GM19023 (cell line): ENCODE results near the gene PALB2.
"Not testable (repeated sequence)": the region's sequence is repeated elsewhere in the genome, so short reads cannot be mapped to it uniquely, and the experiment has no call there.

Experiments
- ATAC-seq: cut with Tn5 transposase; IDR thresholded peaks from one replicate; pipeline ENCODE4 v1.9.1; 2021; ENCODE audit warnings: mild to moderate bottlenecking, moderate library complexity; ENCODE audit not compliant: unreplicated experiment

PALB2 gene

DNA sequence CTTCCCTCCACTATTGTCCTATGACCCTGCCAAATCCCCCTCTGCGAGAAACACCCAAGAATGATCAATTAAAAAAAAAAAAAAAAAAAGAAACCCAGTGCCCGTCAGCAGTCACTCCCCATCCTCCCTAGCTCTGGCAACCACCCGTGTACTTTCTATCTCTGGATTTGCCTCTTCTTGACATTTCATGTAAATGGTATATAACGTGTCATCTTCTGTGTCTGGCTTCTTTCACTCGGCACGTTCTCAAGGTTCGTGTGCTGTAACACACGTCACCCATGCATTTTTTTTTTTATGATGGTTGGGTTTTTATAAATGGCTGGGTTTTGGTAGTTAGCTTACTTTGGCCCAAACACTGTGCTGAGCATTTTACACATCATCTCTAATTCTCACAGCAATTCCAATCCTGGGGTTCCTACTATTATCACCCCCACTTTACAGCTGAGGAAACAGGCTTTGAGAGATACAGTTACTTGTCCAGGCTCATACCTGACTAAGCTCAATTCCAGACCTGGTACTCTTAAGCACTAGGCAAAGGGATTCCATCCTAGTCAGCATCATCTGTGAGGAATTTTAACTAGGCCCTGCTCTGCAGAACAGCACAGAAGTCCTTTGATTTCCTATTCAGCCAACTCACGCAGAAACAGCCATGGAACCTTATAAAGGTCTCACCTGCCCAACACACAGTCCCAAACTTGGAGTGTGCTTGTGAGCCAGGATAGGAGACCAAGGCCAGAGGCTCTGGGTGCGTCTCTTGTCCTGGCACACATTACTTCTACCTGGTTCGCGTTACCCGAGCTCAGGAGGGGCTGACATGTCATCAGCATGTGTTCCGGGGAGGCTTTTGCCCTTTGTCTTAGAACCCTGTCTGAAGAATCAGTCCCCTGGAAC is 56.7 kb downstream of the PALB2 start:
- no peak for ATAC-seq

DNA sequence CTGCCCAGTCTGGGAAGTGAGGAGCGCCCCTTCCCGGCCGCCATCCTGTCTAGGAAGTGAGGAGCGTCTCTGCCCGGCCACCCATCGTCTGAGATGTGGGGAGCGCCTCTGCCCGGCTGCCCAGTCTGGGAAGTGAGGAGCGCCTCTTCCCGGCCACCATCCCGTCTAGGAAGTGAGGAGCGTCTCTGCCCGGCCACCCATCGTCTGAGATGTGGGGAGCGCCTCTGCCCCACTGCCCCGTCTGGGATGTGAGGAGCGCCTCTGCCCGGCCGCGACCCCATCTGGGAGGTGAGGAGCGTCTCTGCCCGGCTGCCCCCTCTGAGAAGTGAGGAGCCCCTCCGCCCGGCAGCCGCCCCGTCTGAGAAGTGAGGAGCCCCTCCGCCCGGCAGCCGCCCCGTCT is 57.8 kb downstream of the PALB2 start:
- not testable (repeated sequence) for ATAC-seq

DNA sequence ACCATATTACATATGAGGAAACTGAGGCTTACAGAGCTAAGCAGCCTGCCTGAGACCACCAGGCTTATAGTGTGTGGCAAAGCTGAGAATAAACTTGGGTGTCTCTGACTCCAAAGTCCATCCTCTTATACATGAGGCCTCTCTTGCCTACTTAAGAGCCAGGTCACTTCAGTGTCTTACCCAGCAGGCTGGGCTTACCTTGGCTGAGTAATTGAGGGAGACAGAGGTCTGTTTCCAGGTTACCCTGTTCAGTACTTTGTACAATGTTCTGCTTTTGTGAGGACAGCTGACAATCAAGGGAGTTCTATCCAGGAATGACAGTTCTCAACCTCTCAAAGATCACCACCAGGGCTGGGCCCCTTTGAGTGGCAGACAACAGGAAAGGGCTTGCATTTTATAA is 59.3 kb downstream of the PALB2 start:
- ATAC-seq: no peak

DNA sequence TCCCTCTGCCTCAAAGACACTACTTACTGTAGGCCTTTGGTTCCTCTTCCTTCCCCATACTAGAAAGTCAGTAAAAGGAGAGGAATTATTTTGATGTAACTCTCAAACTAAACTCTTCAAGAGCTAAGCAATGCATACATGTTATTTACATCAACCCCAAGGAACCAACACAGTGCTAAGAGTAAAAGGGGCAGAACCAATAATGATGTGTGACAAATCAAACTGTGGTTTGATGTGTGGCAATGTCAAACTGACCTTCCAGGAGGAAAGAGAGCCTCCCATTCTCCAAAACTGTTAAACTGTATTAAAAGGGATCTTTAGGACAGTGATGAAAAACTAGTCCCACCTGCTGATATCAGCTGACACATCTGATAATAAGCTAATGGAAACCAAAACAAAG is 60.7 kb downstream of the PALB2 start:
- no peak for ATAC-seq

DNA sequence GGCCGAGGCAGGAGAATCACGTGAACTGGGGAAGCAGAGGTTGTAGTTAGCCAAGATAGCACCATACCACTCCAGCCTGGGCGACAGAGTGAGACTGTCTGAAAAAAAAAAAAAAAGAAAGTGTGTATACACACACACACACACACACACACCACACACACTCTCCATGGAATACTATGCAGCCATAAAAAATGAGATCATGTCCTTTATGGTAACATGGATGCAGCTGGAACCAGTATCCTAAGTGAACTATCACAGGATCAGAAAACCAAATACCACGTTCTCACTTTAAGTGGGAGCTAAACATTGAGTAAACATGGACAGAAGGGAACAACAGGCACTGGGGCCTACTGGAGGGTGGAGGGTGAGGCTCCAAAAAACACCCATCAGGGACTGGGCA is 61.7 kb downstream of the PALB2 start:
- no peak for ATAC-seq

DNA sequence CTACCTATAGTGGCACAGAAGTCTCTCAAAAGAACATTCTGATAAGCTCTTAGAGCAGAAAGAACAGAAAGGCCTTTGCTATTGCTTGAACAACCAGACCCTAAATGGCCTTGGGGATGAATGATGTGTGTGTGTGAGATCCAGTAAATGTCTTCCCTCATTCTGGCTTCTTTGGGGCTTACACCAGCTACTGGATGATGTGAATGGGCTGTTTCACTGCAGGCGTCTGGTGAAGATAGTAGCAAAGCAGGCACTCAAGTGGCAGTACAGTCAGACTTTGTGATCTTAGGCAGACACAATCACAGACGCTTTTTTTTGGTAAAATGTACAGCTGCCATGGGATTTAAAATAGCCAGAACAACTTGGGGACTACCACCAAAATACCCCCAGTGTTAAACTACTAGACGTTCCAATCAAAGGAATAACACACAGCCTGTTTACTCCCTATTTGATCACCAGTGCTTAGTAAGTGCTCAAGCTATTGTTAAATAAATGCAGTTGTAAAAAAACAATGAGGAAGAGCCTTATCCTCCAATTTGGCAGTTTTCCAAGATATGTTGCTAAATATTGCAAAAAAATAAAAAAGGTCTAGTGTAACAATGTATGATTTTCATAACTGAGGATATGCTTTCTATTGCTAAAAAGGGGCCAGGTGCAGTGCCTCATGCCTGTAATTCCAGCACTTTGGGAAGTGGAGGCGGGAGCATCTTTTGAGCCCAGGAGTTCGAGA is 62.8 kb downstream of the PALB2 start:
- no peak for ATAC-seq

DNA sequence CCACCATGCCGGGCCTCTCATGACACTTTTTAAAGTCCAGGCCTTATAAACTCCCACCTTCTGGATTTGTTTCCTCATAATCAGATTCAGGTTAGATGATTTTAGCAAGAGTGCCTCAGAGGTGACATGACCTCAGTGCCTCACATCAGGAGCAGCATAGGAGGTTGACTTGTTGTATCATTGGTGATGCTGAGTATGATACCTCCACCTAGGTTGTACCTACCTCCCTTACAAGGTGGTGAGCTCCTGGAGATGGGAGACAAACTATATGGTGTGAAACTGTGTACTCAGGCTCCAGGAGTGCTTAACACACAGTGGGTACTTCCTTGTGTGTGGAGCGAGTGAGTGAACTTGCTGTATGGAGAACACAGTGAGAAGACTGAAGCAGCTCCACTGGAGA is 63.6 kb downstream of the PALB2 start:
- ATAC-seq: no peak

DNA sequence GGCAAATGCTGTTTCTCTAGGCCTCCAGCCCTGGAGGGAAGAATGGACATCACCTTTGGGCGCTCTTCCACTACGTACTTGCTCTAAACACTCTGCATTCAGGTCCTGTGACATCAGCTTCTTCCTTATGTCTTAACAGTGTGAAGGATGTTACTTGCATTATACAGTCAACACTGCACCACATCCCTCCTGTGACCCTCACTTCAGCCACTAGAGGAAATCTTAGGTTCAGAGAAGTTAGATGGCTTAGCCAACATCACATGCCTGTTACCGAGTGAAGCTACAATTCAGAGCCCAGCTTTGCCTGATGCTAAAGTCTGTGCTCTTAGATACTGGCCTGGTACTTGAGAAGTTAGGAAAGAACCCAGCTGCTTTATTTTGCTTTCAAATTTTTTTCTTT is 65.3 kb downstream of the PALB2 start:
- no peak for ATAC-seq

DNA sequence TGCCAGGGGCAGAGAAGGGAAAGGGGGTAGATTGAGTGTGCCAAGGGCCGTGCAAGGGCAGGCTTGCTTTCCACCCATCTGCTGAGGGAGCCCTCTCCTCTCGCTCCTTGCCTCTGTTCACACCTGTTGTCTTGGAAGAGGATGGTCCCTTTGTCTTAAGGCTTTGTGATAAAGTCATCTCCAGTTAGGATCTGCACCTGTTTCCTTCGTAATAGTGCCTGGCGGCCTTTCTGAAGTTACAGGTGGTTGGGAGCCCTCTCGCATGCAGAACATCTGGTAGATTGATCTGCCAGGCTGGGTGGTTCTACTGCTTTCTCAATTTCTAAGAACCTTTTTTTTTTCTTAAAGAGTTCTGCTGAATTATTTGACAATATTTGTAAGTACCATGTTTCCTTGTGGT is 67.3 kb downstream of the PALB2 start:
- no peak for ATAC-seq

DNA sequence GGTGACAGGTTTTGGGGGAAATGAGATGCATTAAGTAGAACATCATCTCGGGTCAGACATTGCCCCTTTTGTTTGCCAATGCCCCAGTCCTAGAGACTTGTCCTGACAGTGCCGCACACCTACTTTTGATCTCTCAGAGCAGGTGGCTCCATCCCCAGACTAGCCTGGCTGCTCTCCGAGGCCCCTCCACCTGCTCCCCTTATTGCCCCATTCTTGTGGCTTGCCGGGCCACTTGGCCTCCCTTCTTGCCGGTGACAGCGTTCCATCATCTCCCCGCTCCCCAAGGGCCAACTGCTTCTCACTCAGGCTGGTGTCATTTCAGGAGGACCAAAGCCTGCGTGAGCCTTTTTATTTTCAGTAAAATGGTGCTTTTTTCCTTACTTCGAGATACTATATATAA is 68.7 kb downstream of the PALB2 start:
- ATAC-seq: no peak

DNA sequence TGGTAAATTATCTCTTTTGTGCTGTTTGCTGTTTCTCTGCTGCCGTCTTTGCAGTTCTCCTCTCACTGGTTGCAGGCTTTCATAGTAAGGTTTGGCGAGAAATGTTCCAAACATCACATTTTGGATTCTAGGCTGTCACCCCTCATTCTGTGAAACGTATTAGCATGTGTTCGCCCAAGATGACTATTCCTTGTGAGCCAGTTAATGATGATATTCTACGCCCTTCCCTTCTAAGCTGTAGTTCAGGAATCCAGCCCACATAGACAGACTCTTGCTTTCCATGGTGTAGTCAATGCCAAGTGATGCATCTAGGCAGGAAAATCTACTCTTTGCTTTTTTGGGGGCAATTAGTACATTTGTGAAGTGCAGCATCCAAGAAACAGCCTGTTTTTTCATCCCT is 69.2 kb downstream of the PALB2 start:
- ATAC-seq: no peak

DNA sequence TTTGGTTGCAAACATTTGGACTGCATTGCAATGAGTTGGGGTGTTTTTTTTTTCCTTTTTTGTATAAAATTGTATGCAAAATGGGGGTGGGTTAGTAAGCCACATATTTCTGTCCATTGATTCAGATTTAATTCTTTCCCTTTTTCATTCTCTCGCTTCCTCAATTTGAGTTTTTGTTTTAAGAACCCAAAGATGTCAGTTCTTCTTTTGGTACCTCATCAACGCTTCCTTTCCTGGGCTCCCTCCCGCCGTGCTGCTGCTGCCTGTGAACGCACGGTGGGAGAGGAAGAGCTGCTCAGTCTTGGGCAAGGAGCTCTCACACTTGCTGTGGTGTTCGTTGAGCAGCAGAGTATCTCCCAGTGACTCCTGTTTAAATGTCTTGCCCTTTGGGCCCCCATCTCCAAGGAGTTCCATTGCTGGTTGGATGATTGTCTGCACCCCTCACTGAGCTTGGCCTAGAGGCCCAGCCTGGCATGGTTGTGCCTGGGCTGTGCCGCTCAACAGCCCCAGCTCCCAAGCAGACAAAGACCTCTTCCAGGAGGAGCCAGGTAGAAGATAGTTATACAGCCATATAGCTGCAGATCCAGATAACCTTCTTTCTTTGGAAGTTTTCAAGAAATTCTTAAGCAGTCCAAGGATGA is 70.0 kb downstream of the PALB2 start:
- ATAC-seq: no peak

DNA sequence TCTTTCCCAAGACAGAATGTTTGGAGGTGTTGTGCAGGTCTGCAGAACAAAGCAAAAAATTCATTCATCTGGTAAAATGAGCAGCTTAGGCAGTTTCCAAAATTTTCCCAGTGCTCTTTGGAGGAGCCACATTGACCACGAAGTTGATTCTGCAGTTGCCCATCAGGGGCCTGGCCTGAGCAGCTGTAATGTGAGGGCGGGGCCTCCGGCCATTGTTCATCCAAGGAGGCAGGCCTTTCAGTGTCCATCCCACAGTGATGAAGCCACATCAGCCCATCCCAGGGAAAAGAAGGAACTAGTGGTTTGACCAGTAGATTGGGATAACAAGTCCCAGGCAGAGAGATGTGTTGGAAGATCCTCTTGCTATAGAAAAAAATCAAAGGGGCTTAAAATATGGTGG is 73.5 kb downstream of the PALB2 start:
- ATAC-seq: no peak

DNA sequence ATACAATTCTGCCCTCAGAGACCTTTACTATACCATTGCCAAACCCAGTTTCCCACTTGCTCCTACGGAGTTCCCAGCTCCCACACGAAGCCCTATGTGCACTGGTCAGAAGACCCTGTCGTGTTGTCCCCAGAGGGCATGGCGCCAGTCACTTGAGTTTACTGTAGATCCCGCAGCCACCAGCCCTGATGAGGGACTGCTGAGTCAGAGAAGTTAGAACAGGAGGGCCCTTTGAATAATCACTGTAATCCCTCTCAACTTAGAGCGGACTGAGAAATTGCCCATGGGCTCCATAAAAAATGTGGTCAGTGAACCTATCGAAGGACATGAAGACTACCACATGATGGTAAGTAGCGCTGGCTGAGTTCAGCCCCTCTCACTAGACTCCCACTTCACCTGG is 74.4 kb downstream of the PALB2 start:
- ATAC-seq: no peak

DNA sequence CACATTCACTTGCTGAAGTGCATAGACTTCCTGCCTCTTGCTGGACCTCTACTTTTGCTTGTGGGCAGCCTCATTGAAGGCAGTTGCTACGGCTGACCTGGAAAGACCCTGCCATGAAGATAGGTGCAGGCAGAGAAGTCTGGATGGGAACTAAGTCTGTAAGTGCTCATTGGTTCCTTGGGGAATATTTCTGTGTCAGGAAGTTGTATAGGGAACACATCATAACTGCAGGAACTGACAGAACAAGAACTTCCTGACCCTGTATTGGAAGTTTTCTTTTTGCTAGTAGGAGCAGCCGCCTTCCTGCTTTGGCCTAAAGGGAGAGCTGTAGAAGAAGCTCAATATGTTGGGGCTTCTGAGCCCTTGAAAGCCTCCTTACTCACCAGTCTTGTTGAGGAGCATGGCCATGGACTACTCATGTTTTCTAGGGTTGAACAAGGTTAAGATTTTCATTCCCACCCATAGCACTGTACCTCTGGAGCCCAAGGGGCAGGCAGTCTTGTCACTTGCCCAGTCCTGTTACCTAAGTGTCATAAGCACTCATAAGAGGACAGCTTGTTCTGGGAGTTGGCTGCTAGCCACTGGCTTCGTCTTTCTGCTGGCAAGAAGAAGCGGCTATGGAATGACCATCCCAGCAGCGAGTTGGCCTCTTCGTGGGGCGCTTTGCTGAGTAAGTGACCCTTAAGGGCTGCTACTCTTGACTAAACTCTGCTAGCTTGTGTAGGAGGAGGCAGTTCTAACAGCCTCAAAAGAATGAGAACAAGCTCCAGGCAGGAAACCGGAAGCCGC is 76.3 kb downstream of the PALB2 start:
- no peak for ATAC-seq

DNA sequence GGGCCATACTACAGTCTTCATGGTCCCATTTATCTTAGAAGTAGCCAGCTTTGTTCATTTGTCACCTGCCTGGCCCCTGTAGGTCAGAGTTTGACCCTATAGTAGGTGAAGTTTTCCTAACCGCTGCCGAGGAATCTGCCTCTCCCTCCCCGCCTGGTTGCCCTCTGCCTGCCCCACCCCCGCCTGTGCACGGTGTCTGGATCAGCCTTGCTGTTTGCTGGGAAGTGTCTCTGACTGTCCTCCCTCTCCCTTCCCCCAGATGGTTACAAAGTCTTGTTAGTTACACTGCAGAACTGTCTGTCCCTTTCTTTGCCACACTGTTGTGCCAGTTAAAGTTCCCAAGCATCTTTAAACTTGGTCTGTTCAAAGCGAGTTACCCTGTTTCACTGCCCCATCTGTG is 77.9 kb downstream of the PALB2 start:
- ATAC-seq: no peak

DNA sequence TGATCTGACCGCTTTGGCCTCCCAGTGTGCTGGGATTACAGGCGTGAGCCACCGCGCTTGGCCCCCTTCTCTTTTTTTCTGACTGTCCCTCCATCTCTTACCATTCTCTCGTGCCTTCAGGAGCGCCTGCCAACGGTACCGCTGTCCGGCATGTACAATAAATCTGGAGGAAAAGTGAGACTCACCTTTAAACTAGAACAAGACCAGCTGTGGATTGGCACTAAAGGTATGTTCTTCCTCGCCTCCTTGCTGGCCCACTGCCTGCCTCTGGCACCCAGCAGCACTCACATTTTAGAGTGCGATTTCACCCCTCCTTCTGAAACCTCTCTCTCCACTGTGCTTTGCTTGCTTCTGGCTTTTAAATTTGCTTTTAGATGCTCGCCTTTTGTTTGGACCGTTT is 78.6 kb downstream of the PALB2 start:
- ATAC-seq: no peak

DNA sequence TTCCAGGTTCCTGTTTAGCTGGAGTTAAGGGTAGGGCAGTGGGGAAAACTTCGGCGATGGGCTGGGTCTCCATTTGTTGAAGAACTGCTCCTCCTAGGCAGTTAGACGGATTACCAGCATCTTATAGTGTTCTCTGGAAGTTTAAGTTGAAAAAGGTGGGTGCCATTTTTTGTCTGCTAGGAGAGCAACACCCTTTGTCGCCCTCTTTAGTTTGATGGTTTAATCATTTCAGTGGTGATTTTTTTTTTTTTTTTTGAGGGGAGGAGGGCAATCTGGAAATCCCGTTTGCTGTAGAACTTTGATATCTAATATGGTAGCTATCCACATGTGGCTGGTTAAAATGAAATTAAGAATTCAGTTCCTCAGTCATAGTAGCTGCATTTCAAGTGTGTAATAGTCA is 79.5 kb downstream of the PALB2 start:
- no peak for ATAC-seq

DNA sequence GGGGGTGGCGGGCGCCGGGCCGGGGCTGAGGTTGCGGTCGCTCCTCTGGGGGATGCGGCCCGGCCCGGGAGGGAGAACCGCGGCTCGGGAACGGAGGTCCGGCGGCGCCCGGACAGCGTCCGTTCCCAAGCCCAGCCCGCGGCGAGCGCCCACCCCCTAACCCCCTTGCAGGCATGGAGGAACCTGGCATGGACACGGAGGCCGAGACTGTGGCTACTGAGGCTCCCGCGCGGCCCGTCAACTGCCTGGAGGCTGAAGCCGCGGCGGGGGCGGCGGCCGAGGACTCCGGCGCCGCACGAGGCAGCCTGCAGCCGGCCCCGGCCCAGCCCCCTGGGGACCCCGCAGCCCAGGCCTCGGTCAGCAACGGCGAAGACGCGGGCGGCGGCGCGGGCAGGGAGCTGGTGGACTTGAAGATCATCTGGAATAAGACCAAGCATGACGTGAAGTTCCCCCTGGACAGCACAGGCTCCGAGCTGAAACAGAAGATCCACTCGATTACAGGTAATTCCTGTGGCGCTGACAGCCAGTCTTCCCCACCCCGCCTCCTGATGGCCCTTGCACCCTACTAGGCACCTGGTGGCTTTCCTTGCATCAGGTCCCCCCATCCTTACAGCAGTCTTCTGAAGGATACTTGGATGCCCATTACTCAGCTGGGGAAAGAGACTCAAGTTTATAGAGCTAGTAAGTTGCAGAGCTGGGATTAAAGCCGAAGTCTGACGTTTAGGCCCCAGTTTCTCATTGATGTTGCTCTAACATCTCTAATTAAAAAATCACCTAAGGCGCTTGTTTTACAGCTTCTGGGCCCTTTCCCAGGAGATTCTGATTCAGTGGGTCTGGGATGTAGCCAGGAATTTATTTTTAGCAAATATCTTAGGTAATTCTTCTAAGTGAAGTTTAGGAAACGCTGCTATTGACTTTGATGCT is 83.1 kb downstream of the PALB2 start:
- peak; percentile 16 for ATAC-seq
